Measurements from ENCODE around the gene OR52B2. TPM values are rescaled to one million over a fixed set of nuclear protein-coding genes. Genes with fewer than 3 reads are reported as not detected.
"Not testable (repeated sequence)": the region's sequence is repeated elsewhere in the genome, so short reads cannot be mapped to it uniquely, and the experiment has no call there.

Gene OR52B2
- total RNA-seq, 1 experiment from 2014 or later, result not detected

GRCh38 chr11:6152126-6152525, 18.0 kb downstream of the OR52B2 start:
- no peak for DNase-seq (ENCODE audit: low read depth)

- DNase-seq (ENCODE audit: low read depth), result no peak
Measured at GRCh38 chr11:6151117-6151516, 19.0 kb downstream of the OR52B2 start.

DNA sequence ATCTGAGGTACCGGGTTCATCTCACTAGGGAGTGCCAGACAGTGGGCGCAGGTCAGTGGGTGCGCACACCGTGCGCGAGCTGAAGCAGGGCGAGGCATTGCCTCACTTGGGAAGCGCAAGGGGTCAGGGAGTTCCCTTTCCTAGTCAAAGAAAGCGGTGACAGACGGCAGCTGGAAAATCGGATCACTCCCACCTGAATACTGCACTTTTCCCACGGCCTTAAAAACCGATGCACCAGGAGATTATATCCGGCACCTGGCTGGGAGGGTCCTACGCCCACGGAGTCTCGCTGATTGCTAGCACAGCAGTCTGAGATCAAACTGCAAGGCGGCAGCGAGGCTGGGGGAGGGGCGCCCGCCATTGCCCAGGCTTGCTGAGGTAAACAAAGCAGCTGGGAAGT, 26.4 kb downstream of the OR52B2 start:
- not testable (repeated sequence) for DNase-seq (ENCODE audit: low read depth)

DNA sequence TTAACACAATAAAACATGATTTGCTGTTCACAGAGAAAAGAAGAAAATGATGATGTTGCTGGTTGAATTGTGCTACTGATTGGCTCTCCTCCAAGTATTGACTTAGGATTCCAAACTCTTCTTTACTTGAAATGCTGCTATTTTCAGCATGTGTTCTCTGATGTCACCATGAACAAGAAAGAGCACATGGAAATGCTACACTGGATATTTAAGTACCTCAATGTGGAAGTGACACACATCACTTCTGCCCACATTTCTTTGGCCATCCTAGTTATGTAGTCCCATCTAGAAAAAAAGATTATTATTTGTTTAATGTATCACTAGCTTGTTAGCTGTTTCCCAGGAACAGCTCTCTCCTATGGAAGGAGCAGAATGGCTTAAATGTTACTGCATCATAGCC, 27.2 kb downstream of the OR52B2 start:
- no peak for DNase-seq (ENCODE audit: low read depth)

DNA sequence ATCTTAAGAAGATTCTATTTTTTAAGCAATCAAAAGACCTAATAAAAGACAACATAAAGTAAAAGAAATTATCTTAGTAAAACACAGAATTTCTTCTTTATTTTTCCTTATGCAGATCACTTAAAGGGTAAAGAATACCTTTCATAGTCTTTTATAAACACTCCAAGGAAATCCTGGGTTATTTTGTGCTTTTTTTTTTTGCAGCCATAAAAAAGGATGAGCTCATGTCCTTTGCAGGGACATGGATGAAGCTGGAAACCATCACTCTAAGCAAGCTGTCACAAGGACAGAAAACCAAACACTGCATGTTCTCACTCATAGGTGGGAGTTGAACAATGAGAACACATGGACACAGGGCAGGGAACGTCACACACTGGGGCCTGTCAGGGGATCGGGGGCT, 34.2 kb downstream of the OR52B2 start:
- not testable (repeated sequence) for DNase-seq (ENCODE audit: low read depth)

DNA sequence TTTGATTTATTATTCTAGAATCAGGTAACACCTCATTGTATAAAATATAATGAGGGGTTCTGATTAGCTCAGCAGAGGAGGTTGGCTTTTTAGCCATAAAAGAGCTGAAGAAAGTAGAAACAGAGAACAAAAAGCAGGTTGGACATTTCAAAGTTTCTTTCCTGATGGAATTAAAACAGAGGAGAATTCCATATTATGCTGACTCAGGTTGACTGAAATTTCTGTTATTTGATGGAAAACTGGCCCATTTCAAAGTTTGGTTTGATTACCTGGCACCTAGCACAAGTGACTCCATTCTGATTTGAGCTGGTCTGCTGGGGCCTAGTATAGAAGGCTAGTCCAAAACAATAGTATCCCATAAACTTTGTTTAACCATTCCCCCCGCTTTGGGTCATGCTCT, 37.7 kb downstream of the OR52B2 start:
- no peak for DNase-seq (ENCODE audit: low read depth)

- no peak for DNase-seq (ENCODE audit: low read depth)
Measured at GRCh38 chr11:6129635-6130034, 40.5 kb downstream of the OR52B2 start.

DNA sequence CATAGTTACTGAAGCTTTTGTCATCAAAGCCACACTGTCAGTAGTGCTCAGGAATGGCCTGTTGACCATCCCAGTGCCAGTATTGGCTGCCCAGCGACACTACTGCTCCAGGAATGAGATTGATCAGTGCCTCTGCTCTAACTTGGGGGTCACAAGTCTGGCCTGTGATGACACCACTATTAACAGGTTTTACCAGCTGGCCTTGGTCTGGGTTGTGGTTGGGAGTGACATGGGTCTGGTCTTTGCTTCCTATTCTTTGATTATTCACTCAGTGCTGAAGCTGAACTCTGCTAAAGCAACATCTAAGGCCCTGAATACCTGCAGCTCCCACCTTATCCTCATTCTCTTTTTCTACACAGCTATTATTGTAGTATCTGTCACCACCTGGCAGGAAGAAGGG, 41.1 kb downstream of the OR52B2 start:
- no peak for DNase-seq (ENCODE audit: low read depth)

- DNase-seq (ENCODE audit: low read depth), result no peak
Measured at GRCh38 chr11:6127881-6128280, 42.2 kb downstream of the OR52B2 start.

DNA sequence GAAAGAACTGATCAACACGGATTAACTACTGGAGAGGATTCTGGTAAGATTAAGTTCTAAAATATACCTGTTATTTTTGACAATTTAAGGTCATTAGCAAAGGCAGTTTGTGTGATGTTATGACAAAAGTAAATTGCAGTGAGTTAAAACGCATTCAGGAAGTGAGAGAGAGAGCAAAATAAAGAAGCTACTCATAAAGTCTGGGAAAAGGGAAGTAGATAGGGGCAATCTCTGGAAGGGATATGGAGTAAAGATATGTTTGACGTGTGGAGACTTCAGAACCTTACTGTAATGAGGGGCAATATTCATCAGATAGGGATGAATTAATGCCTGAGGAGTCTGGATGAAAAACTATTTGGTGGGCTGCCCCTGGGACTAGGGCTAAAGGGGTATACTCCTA, 45.9 kb downstream of the OR52B2 start:
- DNase-seq (ENCODE audit: low read depth), result no peak

Other genes starting within 250 kb of the OR52B2 start
- not detected in 2 replicates for gene OR56A3, start 228.1 kb downstream of the OR52B2 start, total RNA-seq (2014; rRNA removed; shearing (Covaris generic))
- not detected in 2 replicates for gene OR56A5, start 201.8 kb downstream of the OR52B2 start, total RNA-seq (2014; rRNA removed; shearing (Covaris generic))
- gene OR52L1, start 183.3 kb downstream of the OR52B2 start, total RNA-seq (2014; rRNA removed; shearing (Covaris generic)), result 0.37 TPM in 1 of 2 replicates, not detected in the other
- not detected in 2 replicates for gene OR56A4, start 163.4 kb downstream of the OR52B2 start, total RNA-seq (2014; rRNA removed; shearing (Covaris generic))
- not detected in 2 replicates for gene OR56A1, start 139.6 kb downstream of the OR52B2 start, total RNA-seq (2014; rRNA removed; shearing (Covaris generic))
- not detected in 2 replicates for gene OR56B4, start 62.6 kb downstream of the OR52B2 start, total RNA-seq (2014; rRNA removed; shearing (Covaris generic))
- not detected in 2 replicates for gene OR52W1, start 28.9 kb upstream of the OR52B2 start, total RNA-seq (2014; rRNA removed; shearing (Covaris generic))
- gene C11orf42, start 35.2 kb upstream of the OR52B2 start, total RNA-seq (2014; rRNA removed; shearing (Covaris generic)), result not detected in 2 replicates
- gene FHIP1B, start 64.3 kb upstream of the OR52B2 start, total RNA-seq (2014; rRNA removed; shearing (Covaris generic)), result 7.0 and 11.3 TPM in 2 replicates
- not detected in 2 replicates for gene CNGA4, start 68.8 kb upstream of the OR52B2 start, total RNA-seq (2014; rRNA removed; shearing (Covaris generic))
- 0.86 TPM in 1 of 2 replicates, not detected in the other for gene CCKBR, start 89.5 kb upstream of the OR52B2 start, total RNA-seq (2014; rRNA removed; shearing (Covaris generic))
- gene CAVIN3, start 150.2 kb upstream of the OR52B2 start, total RNA-seq (2014; rRNA removed; shearing (Covaris generic)), result 114 and 146 TPM in 2 replicates
- gene SMPD1, start 220.1 kb upstream of the OR52B2 start, total RNA-seq (2014; rRNA removed; shearing (Covaris generic)), result 105 and 124 TPM in 2 replicates
- 16.5 and 24.4 TPM in 2 replicates for gene APBB1, start 248.8 kb upstream of the OR52B2 start, total RNA-seq (2014; rRNA removed; shearing (Covaris generic))